ENCODE data around the gene TUBB4B.

DNA sequence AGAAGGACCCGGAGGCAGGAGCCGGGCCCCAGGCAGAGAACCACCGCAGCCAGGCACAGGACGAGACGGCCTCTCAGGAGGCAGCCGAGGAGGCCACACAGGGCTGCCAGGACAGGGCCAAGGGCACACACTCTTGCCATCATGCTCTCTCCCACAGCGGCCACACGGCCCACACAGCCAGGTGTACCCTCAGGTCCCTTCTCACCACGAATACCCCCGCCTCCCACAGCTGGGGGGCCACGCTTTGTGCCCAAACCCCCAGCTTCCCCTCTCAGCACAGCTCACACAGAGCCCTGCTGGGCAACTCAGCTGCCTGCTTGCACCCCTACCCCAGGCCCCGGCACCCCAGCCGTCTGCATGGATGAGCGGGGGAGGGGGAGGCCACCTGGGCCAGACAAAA, 47.3 kb upstream of the TUBB4B start:
- TF ChIP-seq RFX5 (IDR thresholded peaks at IDR 0.05; ENCODE audit: low read length) (no peak), EZH2phosphoT487 (IDR thresholded peaks at IDR 0.05; ENCODE audit: borderline replicate concordance, low read depth) (no peak), TAF1 (IDR thresholded peaks at IDR 0.05; ENCODE audit: borderline replicate concordance, low read depth, low read length) (no peak), ELF1 (IDR thresholded peaks at IDR 0.05) (no peak), YY1 (IDR thresholded peaks at IDR 0.05; ENCODE audit: low read depth) (no peak), MXI1 (IDR thresholded peaks at IDR 0.05; ENCODE audit: low read depth, low read length) (no peak), RCOR1 (IDR thresholded peaks at IDR 0.05; ENCODE audit: low read length) (no peak), TCF12 (IDR thresholded peaks at IDR 0.05) (no peak), RAD21 (IDR thresholded peaks at IDR 0.05; ENCODE audit: low read length) (no peak), GABPA (IDR thresholded peaks at IDR 0.05; ENCODE audit: low read depth) (no peak)
- TF ChIP-seq, protein P1, sequence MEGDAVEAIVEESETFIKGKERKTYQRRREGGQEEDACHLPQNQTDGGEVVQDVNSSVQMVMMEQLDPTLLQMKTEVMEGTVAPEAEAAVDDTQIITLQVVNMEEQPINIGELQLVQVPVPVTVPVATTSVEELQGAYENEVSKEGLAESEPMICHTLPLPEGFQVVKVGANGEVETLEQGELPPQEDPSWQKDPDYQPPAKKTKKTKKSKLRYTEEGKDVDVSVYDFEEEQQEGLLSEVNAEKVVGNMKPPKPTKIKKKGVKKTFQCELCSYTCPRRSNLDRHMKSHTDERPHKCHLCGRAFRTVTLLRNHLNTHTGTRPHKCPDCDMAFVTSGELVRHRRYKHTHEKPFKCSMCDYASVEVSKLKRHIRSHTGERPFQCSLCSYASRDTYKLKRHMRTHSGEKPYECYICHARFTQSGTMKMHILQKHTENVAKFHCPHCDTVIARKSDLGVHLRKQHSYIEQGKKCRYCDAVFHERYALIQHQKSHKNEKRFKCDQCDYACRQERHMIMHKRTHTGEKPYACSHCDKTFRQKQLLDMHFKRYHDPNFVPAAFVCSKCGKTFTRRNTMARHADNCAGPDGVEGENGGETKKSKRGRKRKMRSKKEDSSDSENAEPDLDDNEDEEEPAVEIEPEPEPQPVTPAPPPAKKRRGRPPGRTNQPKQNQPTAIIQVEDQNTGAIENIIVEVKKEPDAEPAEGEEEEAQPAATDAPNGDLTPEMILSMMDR (IDR thresholded peaks at IDR 0.05) = no peak
- TF ChIP-seq, protein P2, sequence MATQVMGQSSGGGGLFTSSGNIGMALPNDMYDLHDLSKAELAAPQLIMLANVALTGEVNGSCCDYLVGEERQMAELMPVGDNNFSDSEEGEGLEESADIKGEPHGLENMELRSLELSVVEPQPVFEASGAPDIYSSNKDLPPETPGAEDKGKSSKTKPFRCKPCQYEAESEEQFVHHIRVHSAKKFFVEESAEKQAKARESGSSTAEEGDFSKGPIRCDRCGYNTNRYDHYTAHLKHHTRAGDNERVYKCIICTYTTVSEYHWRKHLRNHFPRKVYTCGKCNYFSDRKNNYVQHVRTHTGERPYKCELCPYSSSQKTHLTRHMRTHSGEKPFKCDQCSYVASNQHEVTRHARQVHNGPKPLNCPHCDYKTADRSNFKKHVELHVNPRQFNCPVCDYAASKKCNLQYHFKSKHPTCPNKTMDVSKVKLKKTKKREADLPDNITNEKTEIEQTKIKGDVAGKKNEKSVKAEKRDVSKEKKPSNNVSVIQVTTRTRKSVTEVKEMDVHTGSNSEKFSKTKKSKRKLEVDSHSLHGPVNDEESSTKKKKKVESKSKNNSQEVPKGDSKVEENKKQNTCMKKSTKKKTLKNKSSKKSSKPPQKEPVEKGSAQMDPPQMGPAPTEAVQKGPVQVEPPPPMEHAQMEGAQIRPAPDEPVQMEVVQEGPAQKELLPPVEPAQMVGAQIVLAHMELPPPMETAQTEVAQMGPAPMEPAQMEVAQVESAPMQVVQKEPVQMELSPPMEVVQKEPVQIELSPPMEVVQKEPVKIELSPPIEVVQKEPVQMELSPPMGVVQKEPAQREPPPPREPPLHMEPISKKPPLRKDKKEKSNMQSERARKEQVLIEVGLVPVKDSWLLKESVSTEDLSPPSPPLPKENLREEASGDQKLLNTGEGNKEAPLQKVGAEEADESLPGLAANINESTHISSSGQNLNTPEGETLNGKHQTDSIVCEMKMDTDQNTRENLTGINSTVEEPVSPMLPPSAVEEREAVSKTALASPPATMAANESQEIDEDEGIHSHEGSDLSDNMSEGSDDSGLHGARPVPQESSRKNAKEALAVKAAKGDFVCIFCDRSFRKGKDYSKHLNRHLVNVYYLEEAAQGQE (IDR thresholded peaks at IDR 0.05; ENCODE audit: low read depth, low read length) = no peak

All from SK-N-SH (cell line).